Stimulated activated CD8-positive, alpha-beta memory T cell treated with anti-CD3 and anti-CD28 coated beads, Interleukin-4, amount 100 ng/mL, for 4 hours (primary cell): Measurements from ENCODE around the gene HK2.

Experiments
- DNase-seq, 2 donors: peaks; one replicate each; pipeline ENCODE4 v3.0.0-alpha.2; 2020; ENCODE audit warnings: low read depth in 2 of 2, low spot score in 1 of 2

HK2 gene

GRCh38 chr2:74930811-74931486 lies 97.0 kb downstream of the HK2 start:
- no peak for DNase-seq

GRCh38 chr2:74931940-74932339 lies 98.0 kb downstream of the HK2 start:
- no peak for DNase-seq

- no peak for DNase-seq
Measured at GRCh38 chr2:74935975-74936391, 102.1 kb downstream of the HK2 start.

- DNase-seq = no peak
Measured at GRCh38 chr2:74937221-74937880, 103.4 kb downstream of the HK2 start.

GRCh38 chr2:74938264-74938663 lies 104.3 kb downstream of the HK2 start:
- no peak for DNase-seq

GRCh38 chr2:74939919-74940812 lies 106.2 kb downstream of the HK2 start:
- no peak for DNase-seq

GRCh38 chr2:74941284-74941683 lies 107.4 kb downstream of the HK2 start:
- DNase-seq = no peak

GRCh38 chr2:74942263-74942662 lies 108.3 kb downstream of the HK2 start:
- no peak for DNase-seq
